Measurements from ENCODE around the gene GET4. TPM values are rescaled to one million over a fixed set of nuclear protein-coding genes. Genes with fewer than 3 reads are reported as not detected.
A peak's percentile ranks its signal among the peaks of the same experiment; 100 is the strongest.

Gene GET4
- total and polyA plus RNA-seq, 2 of the 4 experiments (the other 2 are of a cell fraction): 11.3 to 30.9 TPM

GRCh38 chr7:828793-829561, 47.4 kb upstream of the GET4 start:
- H4K8ac ChIP-seq (ENCODE audit: low read depth in 2 of 2, low read length in 2 of 2): peak overlapping the region in 1 of 2 experiments; percentile 23; a peak in 1 of 4 replicates
- H3K4me1 ChIP-seq (ENCODE audit: control insufficient read depth, insufficient read depth, low read length): peaks cover 38% of the 10 kb centered on the region
- peaks cover 30% of the 10 kb centered on the region for H3K9me1 ChIP-seq (ENCODE audit: insufficient read depth, low read length)
- H2BK15ac ChIP-seq (ENCODE audit: low read depth, low read length): no peak overlapping the region
- H3K79me1 ChIP-seq (ENCODE audit: low read depth in 1 of 2, low read length in 2 of 2): peaks cover 19 to 65% of the 10 kb centered on the region in 2 experiments
- H2AK5ac ChIP-seq (ENCODE audit: low read depth, low read length): peak overlapping the region; percentile 81; the same call in 1 of the 2 replicates
- intact Hi-C loops (cut with micrococcal nuclease) (no loop called here), dilution Hi-C loops (cut with HindIII; ENCODE audit: low sequenced_read_pairs, unreplicated experiment) (no loop called here), in situ Hi-C loops (cut with MboI; ENCODE audit: low sequenced_read_pairs) (no loop called here)
- H2AFZ ChIP-seq (replicated peaks; ENCODE audit: low read length, poor library complexity): no peak overlapping the region
- no peak overlapping the region for H3K4me3 ChIP-seq (ENCODE audit: insufficient read depth, low read depth, low read length)
- H3K9me3 ChIP-seq (ENCODE audit: control insufficient read depth, insufficient read depth, low read length): no peaks in the 10 kb centered on the region
- ChIA-PET CTCF (no interaction called here), POLR2A (ENCODE audit: unreplicated experiment) (no interaction called here)
- WGBS, 2 experiments (ENCODE audit: extremely low coverage in 2 of 2, insufficient read length in 1 of 2): 98% methylated on average over 8 of the region's 14 CpGs; no CpG with 5 or more reads in 1 of the 2 experiments
- ATAC-seq (ENCODE audit: low read depth): no peak
- H4K91ac ChIP-seq (ENCODE audit: insufficient read depth, low read depth, low read length): no peak overlapping the region
- H3K18ac ChIP-seq (ENCODE audit: low read depth, low read length): no peak overlapping the region
- H3K14ac ChIP-seq (replicated peaks; ENCODE audit: low read depth, low read length): no peak overlapping the region
- H3K23ac ChIP-seq (ENCODE audit: low read depth, low read length): no peak overlapping the region
- no peak overlapping the region for H4K5ac ChIP-seq (ENCODE audit: low read depth, low read length)
- no peak overlapping the region for H2BK20ac ChIP-seq (ENCODE audit: low read depth, low read length)
- no peak for DNase-seq
- no peak overlapping the region for H2AK9ac ChIP-seq (replicated peaks; ENCODE audit: low read depth, low read length, poor library complexity)
- H3K4ac ChIP-seq (ENCODE audit: low read depth, low read length): peak overlapping the region; percentile 64; the same call in 1 of the 2 replicates
- no peak overlapping the region for H2BK120ac ChIP-seq (ENCODE audit: low read depth, low read length)
- no peak overlapping the region for H3K9ac ChIP-seq (ENCODE audit: low read depth, low read length)
- BruUV-seq (replicated peaks): no TSS peak
- H3K27ac ChIP-seq (ENCODE audit: insufficient read depth, low read length): no peak overlapping the region
- no peak overlapping the region for H2BK5ac ChIP-seq (ENCODE audit: low read depth, low read length, poor library complexity, severe bottlenecking)
- H3K36me3 ChIP-seq (ENCODE audit: control insufficient read depth, insufficient read depth, low read length): no peaks in the 10 kb centered on the region; the same call in 1 of the 2 replicates
- H4K20me1 ChIP-seq (ENCODE audit: insufficient read depth, low read length): peaks cover 48% of the 10 kb centered on the region
- no peaks in the 10 kb centered on the region for H3K27me3 ChIP-seq (ENCODE audit: control insufficient read depth, insufficient read depth, low read length)
- no peak overlapping the region for H3K56ac ChIP-seq (ENCODE audit: extremely low read depth, insufficient read depth, low read length)
- H3K4me2 ChIP-seq (ENCODE audit: low read depth, low read length): no peak overlapping the region
- TF ChIP-seq BHLHE40 (IDR thresholded peaks at IDR 0.05; ENCODE audit: low read depth, low read length): no peak
- TF ChIP-seq POLR2A (IDR thresholded peaks at IDR 0.05; ENCODE audit: low read depth, low read length): no peak
- no peak for TF ChIP-seq MXI1 (IDR thresholded peaks at IDR 0.05; ENCODE audit: borderline replicate concordance, low read depth, low read length)
- no peak for TF ChIP-seq MAZ (IDR thresholded peaks at IDR 0.05; ENCODE audit: borderline replicate concordance, low read depth, low read length)
- TF ChIP-seq, protein P1, sequence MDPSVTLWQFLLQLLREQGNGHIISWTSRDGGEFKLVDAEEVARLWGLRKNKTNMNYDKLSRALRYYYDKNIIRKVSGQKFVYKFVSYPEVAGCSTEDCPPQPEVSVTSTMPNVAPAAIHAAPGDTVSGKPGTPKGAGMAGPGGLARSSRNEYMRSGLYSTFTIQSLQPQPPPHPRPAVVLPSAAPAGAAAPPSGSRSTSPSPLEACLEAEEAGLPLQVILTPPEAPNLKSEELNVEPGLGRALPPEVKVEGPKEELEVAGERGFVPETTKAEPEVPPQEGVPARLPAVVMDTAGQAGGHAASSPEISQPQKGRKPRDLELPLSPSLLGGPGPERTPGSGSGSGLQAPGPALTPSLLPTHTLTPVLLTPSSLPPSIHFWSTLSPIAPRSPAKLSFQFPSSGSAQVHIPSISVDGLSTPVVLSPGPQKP (IDR thresholded peaks at IDR 0.05; ENCODE audit: borderline replicate concordance, low read depth, low read length): no peak
- TF ChIP-seq MAFK (IDR thresholded peaks at IDR 0.05; ENCODE audit: low read depth, low read length): no peak
- no peak for TF ChIP-seq CEBPB (IDR thresholded peaks at IDR 0.05; ENCODE audit: low read depth, low read length)
- no peak for TF ChIP-seq RCOR1 (IDR thresholded peaks at IDR 0.05; ENCODE audit: insufficient replicate concordance, low read length)
- TF ChIP-seq, protein P2, sequence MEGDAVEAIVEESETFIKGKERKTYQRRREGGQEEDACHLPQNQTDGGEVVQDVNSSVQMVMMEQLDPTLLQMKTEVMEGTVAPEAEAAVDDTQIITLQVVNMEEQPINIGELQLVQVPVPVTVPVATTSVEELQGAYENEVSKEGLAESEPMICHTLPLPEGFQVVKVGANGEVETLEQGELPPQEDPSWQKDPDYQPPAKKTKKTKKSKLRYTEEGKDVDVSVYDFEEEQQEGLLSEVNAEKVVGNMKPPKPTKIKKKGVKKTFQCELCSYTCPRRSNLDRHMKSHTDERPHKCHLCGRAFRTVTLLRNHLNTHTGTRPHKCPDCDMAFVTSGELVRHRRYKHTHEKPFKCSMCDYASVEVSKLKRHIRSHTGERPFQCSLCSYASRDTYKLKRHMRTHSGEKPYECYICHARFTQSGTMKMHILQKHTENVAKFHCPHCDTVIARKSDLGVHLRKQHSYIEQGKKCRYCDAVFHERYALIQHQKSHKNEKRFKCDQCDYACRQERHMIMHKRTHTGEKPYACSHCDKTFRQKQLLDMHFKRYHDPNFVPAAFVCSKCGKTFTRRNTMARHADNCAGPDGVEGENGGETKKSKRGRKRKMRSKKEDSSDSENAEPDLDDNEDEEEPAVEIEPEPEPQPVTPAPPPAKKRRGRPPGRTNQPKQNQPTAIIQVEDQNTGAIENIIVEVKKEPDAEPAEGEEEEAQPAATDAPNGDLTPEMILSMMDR (conservative IDR thresholded peaks at IDR 0.05; ENCODE audit: low read depth, low read length): no peak
- TF ChIP-seq RFX5 (IDR thresholded peaks at IDR 0.05; ENCODE audit: low read depth, low read length): no peak
- no peak for TF ChIP-seq FOS (IDR thresholded peaks at IDR 0.05; ENCODE audit: low read depth, low read length)
- TF ChIP-seq CHD1 (IDR thresholded peaks at IDR 0.05; ENCODE audit: low read depth, low read length): no peak
- TF ChIP-seq RAD21 (IDR thresholded peaks at IDR 0.05; ENCODE audit: low read length): no peak
- no peak for TF ChIP-seq SMC3 (IDR thresholded peaks at IDR 0.05; ENCODE audit: low read depth, low read length)
- no peak for TF ChIP-seq NFE2L2 (IDR thresholded peaks at IDR 0.05; ENCODE audit: low read depth, low read length)

Data from IMR-90 (cell line).